Activated T-helper 1 cell treated with Interleukin-2 at 50 U/mL for 16 hours (primary cell): ENCODE results near the gene HAND1.
A peak's percentile ranks its signal among the peaks of the same experiment; 100 is the strongest.

Source experiments
- DNase-seq: peaks from one replicate; pipeline ENCODE4 v3.0.0-alpha.2; 2020; ENCODE audit warnings: low read depth

Gene HAND1

DNA sequence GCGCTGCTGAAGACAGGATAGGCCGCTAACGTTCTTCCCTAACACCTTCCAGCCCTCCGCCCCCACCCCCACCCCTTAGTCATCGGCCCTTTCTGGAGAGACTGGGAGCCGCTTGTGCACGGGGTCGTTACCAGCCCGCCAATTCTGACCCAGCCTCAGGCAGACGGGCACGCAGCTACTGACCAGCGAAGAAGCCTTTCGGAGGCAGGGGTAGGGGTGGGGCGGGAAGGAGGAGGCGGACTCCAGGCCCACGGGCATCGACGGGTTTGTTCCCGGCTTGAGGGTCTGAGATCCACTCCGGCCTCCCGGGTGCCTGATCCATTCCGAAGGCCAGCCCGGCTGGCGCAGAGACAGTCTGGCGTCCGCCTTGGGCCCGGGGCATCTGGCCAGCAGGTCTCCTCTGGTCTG lies 729 bp upstream of the HAND1 start:
- DNase-seq = no peak

DNA sequence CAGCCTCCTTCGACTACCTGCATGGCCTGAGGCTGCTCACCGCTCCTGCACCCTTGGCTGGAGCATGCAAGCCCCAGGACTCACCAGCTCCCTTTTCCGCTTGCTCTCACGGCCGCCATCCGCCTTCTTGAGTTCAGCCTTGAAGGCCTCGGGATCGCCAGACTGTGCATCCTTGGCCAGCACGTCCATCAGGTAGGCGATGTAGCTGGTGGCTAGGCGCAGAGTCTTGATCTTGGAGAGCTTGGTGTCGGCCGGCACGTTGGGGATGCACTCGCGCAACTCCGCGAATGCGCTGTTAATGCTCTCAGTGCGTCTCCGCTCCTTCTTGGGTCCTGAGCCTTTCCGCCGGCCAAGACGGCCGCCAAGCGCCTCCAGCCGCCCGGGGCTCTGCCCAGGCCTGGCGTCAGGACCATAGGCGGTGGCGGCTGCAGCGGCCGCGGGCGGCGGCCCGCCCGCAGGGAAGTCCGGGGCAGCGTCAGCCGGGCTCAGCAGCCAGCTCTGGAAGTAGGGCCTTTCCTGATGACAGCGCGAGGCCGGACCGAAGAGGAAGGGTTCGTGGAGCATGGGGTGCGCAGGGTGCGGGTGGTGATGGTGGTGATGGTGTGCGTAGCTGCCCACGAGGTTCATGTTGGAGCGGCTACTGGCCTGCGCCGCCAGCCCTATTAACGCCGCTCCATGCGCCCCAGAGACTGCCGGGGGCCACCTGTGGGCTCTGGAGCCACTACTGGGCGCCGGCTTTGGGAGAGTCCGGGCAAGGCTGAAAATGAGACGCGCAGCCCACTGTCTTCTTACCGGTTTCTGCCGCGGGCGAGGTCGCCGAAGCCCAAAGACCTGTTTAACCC lies 424 bp downstream of the HAND1 start:
- no peak for DNase-seq

DNA sequence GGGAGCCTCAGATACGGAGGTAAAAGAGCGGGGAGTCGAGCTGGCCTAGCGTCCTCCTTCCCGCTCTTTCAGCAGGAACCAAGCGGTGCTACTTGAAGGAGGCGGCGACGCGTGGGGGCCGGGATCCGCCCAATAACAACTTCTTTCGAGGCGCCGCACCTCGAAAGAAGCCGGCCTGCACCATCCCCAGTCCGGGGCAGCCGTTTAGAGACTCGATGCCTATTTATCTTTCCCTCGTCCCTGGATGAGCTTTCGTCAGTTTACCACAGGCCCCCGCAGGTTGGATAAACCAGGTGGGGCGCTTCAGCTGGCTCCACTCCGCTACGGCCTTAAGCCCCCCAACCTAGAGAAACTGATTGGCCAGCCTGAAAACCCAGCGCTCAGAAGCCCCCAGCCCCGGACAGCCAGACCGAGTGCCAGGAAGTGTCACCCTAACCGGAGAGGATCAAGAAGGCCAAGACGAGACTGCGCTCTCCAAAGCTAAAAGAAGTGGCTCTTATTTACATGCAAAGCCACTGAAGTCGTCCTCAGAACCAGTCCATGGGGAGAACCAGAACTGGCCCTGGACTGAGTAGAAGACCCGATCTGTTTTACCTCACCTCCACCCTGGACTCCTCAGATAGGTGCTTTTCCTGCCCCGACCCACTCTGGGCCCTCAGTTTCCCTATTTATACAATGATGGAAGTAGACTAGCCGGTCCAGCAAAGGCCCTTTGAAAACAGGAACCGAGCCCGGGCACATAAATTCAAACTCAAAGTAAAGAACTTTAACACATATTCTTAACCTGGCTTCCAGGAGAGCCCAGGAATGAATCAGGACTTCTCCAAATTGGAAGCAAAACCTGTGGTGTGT lies 1.4 kb downstream of the HAND1 start:
- no peak for DNase-seq

DNA sequence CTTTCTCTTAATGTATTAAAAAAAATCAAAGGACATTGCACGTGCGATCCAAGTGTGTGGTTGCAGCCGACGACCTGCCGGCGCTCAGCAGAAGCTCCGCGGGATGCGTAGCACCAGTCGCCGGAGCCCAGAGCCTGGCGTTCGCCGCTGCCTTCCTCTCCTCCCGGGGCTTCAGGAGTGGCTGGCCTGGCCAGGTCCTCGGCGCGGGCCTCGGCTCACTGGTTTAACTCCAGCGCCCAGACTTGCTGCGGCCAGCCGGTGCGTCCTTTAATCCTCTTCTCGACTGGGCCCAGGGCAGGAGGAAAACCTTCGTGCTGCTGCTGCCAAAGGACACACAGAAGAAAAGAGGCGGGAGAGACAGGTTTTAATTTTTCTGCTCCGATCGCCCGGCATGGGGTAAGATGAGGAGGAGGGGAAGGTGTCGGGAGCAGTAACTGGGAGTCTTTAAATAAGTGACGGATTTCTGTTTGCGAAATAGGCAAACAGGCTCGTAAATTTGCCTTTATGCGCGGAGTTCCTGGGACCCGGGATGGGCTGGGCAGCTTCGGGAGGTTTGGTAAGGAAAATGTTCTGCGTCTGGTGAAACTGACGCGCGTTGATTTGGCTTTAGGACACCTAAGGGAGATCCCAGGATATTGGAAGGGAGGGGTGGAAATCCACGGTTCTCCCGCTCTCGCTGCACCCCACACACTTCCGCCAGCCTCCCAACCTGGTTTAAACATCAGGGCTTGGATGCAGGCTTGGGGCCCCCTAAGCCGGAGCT lies 2.3 kb downstream of the HAND1 start:
- DNase-seq = no peak

DNA sequence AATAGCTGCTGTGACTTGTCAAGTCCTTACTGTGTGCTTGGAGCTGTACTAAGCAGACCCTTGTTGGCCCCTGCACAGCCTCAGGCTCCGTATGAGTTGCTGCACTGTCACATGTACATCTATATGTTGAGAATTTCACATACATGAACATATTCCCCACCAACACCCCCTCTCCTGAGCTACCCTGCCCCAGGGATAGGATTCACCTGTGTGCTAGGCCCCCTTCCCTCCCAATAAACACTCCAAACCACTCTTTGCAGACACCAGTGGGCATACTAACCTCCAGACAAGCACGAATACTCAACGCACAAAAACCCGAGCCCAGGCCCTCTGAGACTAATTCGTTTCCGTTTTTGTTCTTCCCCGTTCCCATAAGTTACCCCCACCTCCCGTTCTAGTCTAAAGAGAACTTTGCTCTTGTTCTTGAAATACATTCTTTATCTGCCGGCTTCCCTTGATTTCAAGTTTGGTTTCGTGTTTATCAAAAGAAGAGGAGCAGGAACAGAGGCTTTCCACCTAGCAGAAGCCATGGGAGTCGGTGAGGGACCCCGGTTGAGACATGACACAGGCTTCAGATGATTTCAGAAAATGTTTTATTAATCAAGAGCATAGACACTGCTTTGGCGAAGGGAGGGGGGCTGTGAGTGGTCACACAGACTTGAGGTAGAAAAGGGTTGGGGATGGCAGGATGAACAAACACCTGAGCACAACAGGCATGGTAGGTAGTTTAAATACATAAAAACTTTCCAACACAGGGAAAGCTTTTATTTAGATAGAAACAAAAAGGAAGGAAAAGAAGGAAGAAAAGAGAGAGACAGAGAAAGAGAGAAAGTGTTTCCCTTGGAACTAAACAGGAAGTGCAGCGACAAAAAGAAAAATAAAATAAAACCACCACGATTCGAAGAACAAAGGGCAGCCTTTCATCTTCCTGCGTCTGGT lies 3.4 kb downstream of the HAND1 start:
- DNase-seq = no peak

DNA sequence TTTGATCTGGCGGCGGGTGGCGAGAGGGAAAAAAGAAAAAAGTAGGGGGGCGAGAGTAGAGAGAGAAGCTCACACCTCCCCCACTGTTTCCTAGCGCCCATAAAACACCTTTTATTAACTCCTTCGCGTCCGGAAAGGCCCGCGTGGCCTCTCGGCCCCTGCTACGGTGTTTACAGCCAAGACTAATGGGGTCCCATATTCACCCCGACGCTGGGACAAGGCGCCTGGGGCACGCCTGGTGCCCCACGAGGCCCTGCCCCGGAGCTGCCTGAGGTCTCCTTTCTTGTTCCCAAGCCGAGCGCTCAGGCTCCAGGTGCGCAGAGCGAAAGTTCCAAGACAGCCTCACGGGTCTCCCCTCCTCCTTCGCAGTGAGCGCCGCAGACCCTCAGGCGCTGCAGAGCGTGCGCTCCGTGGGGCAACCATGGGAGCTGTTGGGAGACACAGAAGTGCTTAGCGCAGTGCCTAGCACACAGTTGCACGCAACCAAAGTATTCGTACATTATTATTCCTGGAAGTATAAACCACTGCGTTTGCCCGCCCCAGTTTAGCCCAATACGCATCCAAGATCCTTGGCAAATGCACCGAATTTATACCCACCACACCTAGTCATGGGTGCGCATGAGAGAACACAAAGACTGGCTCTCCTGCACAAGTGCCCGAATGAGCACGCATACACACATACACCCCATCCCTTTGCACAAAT lies 4.3 kb downstream of the HAND1 start:
- DNase-seq = no peak

DNA sequence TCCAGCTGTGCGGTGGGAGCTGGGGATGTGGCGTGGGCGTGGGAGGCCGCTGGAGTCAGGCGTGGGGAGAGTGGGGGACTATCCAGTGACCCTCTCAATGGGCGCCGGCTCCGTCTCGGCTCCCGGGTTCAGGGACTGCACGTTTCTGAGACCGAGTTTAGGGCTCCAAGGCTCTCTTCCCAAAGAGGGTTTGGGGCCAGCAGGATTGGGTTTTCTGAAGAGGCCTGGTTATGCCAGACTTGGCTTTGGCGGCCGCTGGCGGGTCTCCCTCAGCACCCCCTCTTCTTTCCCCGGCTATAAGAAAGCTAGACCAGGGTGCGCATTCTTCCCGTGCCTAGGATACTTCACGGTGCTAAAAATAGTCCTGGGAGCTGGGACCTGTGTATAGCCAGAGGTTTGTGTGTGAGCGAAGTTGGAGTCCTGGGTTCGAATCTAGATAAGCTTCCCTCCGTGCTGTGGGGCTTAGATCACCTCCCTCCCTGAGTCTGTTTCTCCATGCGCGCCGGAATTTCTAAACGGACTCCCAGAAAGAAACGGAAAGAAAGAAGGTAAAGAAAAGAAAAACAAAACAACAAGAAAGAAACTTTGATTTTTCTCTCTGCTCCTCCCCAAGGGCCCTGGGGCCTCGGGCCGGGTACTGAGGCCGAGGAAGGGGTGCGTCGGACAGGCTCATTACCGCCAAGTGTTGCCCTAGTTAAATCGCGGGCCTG lies 5.0 kb downstream of the HAND1 start:
- DNase-seq = no peak

DNA sequence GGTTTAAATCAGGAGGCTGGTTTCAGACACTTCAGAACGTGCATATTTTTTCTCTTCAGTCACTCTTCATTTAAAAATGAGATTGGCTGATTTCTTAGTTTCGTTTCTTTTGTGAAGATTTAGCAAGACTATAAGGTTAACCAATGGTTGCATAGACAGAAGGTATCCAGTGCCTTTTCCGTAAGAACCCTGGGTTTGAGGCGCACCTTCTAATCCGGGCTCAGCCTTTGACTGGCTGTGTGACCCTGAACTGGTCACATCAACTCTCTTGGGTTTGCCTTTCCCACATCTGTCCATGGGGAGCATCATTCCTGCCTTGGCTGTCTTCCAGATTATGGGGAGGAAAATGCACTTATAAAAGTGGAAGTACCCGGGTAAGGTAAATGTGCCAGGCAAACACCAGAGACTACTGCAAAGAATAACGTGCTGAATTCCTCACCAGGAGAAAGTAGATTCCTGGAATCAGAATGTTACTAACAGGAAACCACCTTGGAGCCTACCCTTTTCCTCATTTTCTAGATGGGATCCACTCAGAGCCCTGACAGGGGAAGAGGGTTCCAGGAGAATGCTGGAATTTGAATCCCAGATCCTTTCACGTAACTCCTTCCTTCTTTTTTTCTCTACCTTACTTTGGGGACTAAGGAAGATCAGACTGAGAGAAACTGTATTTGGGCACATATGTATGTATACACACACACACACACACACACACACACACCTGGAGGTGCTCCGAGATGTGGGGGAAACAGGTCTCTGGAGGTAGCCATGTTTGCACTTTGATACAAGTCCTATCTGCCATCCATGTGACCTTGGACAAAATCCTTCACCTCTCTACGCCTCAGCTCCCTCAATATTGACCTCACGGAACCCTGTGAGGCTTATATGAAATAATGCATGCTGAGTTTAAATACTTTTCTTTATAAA lies 6.8 kb downstream of the HAND1 start:
- DNase-seq = no peak

DNA sequence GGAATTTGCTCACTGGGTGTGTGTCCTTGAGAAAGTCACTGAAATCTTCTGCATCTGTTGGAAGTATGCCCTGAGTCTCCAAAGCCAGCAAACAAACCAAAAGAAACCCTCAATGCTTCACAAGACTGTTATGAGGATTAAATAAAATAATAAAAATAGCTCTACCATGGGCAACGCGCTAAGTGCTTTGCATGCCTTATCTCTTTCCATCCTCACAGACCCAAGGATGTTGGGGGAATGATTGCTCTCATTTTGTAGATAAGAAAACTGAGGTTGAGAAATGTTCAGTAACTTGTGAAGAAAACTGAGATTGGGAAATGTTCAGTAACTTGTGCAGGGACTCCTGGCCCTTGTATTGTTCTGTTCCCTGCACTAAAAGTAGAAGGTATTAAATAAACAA lies 7.9 kb downstream of the HAND1 start:
- DNase-seq = no peak

DNA sequence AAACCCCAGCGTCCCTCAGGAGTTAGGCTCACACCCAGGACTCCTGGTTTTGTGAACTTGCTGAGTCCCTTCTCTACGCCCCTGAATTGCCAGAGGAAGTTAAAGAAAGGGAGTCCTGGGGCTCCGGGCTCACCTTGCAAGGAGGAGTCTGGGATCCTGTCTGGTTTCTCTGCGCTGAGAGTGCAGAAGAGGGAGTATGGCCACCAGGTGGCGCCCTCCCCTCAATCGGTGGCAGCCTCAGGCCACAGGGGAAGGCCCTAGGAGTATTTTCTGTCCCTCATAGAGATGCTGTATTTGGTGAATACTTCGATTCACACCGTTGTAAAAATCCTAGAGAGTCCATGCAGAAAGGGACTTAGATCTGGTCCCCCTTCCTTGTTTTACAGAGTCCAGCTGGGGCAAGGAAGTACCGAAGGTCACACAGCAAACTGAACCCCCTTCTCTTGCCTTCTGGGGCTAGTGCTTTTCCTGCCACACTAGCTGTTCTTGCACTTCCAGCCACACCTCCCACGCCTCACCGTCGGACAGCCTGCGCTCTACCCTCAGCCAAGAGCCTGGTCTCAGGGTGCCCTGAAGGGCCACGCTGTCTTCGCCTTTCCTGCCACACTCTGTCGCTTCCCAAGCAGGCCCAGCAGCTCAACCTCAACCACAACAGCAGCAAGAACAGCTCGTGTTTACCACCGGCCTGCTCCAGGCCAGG lies 10.2 kb downstream of the HAND1 start:
- DNase-seq = peak; percentile 57

DNA sequence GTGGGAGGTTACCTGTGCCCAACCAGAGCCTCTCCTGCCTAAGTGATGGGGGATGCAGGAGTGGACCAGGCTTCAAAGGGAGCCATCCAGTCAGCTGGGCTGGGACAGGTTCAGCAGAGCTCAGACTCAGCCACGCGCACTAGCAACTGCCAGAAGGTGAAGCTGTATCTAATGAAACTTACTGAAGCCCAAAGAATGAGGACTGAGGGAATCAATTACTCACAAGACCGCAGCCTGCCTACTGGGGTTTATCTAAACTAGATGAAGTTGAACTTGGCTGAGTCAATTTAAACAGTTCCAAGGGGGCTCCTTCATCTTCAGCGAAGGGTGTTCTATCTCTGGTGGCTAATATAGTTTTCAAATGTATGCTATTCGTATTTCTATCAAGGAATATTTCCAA lies 11.4 kb downstream of the HAND1 start:
- no peak for DNase-seq

DNA sequence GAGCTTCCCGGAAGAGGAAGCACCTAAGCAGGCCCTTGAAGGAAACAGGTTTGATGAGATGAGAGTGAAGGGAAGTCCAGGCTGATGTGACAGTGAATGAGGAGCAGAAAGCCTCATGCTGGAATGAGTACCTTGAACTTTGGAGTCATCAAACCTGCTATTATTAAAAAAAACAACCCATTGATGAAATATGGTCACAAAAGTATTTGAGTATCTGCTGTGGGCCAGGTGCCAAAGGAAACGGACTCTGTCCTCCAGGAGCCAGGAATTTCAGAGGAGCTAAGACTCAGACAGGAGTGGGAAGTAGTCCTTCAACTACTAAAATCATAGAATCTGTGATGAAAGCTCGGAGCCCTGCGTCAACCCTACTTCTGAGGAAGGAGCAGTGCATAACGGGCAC lies 11.9 kb downstream of the HAND1 start:
- no peak for DNase-seq

DNA sequence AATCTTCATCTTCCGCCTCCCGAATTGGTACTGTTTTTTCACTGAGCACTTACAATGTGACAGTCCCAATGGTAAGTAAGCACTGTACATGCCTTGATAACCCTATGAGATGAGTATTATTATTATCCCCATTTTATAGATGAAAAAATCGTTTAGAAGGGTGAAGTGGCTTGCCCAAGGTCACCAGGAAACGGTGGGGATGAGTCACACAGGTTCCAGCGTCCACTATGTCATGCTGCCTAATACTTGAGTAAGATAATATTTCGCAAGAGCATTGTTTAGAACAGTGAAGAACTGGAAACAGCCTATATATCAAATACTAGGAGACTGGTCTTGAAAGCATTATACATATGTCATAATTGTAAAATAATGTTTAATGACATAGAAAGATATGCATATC lies 12.9 kb downstream of the HAND1 start:
- no peak for DNase-seq

DNA sequence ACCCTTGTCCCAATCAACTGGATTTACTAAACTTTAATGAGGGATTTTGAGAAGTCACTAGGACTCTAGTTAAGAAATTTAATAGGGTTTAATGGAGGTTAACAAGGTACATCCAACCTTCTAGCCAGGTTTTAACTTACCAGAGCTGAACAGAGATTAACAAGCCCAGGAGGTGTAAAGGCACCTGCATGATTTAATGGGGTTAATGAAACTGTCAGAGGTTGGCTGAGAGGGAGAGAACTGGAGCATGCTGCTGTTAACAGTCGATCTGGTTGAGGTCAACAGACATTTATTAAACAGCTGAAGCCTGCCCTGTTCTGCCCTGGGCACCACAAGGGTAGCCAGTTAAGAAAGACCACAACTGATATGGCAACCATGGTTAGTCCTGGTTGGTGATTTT lies 13.6 kb downstream of the HAND1 start:
- no peak for DNase-seq

DNA sequence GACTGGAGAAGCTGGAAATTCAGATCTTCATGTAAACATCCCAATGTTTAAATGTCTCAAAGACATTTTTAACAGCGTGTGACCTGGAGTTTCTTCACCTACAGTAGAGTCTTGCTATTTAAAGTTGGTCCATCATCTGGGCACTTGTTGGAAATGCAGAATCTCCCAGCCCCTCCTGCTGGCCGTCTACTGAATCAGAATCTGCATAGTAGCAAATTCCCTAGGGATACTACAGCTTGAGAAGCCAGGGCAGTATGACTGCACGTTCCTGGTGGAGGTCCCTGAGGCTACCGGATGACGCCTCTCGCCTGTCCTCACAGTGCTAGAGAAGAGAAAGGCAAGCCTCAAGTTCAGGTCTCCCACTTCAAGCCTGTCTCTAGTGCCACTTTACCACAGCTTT lies 16.5 kb downstream of the HAND1 start:
- DNase-seq = no peak

DNA sequence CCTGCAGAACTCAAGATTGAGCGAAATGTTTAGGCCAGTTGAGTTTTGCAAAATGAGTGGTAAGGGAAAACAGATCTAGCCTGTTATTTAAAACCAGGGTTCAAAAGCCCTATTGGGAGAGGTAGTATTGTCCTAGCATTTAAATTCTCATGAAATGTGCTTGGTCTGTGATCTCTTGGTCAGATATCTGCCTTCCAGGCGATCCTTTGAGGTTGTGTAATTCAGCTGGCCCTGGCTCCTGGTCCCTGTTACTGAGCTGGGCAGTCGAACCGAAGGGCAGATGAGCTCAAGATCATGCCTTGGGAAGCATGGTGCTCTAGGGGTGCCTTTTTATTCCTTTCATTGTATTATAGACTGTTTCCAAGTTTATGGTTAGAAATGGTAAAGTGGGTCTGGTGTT lies 17.9 kb downstream of the HAND1 start:
- DNase-seq = no peak

DNA sequence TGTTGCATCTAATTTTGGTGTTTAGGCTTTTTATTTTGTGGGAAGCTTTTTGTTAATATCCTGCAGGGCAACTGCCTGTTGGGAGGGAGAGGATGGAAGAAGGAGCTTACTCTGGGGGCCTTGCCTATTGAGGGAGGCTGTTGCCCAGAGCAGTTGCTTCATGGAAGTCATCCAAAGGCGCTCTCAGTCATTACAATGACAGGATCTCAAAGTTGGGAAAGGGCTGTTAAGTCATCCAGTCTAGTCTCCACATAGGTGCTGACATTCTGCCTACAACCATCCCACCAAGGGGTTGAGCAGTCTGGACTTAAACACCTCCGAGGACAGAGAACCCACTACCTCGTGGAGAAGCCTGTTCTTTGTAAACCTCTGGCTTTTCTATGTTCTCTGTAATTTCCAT lies 19.0 kb downstream of the HAND1 start:
- no peak for DNase-seq

DNA sequence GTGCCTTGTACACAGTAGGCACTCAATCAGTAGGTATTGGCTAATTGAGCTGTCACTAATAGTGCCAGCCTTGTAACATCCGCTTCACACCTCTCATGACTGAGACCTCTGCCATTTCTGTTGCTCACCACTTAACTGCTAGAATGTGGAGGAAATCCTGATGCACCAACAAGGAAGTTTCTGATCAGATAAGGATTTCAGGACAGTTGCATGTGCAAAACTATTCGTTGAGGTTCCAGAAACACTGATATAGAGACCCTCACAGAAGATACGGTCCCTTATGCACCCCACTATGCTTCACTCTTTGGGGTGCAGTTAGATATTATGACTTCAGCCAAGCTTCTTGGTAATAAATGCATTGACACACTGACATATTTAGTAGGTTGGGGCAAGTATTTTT lies 21.5 kb downstream of the HAND1 start:
- no peak for DNase-seq

DNA sequence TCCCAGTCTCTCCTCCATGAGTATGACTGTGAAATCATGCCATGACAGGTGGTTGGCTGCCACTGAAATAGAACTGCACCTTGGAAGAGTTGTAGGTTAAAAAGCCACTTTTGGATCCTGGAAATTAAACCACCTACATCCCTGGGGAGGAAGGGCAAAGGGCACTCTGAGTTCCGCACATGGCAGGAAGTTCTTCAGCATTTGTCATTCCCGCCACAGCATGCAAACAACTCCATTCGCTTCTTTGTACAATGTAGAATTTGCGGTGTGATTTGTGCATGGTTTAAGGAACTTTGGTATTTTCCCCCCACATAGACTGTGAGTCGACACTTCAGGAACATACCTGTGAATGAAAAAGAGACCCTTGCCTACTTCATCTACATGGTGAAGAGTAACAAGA lies 22.4 kb downstream of the HAND1 start:
- no peak for DNase-seq
